ENCODE measurements around the gene KCNMA1.

The KCNMA1 gene

GRCh38 chr10:77191324-77192049, 446.1 kb downstream of the KCNMA1 start:
- no peak for DNase-seq

- no peak for DNase-seq
Observed at GRCh38 chr10:77190291-77190690, 447.3 kb downstream of the KCNMA1 start.

GRCh38 chr10:77189520-77189919, 448.1 kb downstream of the KCNMA1 start:
- no peak for DNase-seq

GRCh38 chr10:77189075-77189474, 448.5 kb downstream of the KCNMA1 start:
- no peak for DNase-seq

GRCh38 chr10:77188521-77188920, 449.1 kb downstream of the KCNMA1 start:
- no peak for DNase-seq

GRCh38 chr10:77188000-77188395, 449.6 kb downstream of the KCNMA1 start:
- no peak for DNase-seq

GRCh38 chr10:77187376-77187999, 450.1 kb downstream of the KCNMA1 start:
- DNase-seq = no peak

GRCh38 chr10:77186936-77187335, 450.7 kb downstream of the KCNMA1 start:
- no peak for DNase-seq

- no peak for DNase-seq
Observed at GRCh38 chr10:77185696-77186095, 451.9 kb downstream of the KCNMA1 start.

- no peak for DNase-seq
Observed at GRCh38 chr10:77182803-77183202, 454.8 kb downstream of the KCNMA1 start.

GRCh38 chr10:77180794-77181193, 456.8 kb downstream of the KCNMA1 start:
- no peak for DNase-seq

GRCh38 chr10:77180104-77180503, 457.5 kb downstream of the KCNMA1 start:
- DNase-seq = no peak

GRCh38 chr10:77179015-77179695, 458.5 kb downstream of the KCNMA1 start:
- DNase-seq = no peak

GRCh38 chr10:77177589-77177988, 460.0 kb downstream of the KCNMA1 start:
- DNase-seq = no peak

- DNase-seq = no peak
Observed at GRCh38 chr10:77177161-77177560, 460.4 kb downstream of the KCNMA1 start.

GRCh38 chr10:77176232-77176631, 461.4 kb downstream of the KCNMA1 start:
- no peak for DNase-seq

GRCh38 chr10:77175631-77176222, 461.9 kb downstream of the KCNMA1 start:
- DNase-seq = no peak

- DNase-seq = peak; percentile 72
Observed at GRCh38 chr10:77173615-77174461, 463.8 kb downstream of the KCNMA1 start.

GRCh38 chr10:77172086-77172485, 465.5 kb downstream of the KCNMA1 start:
- no peak for DNase-seq

GRCh38 chr10:77168861-77169260, 468.7 kb downstream of the KCNMA1 start:
- no peak for DNase-seq

GRCh38 chr10:77168161-77168560, 469.4 kb downstream of the KCNMA1 start:
- no peak for DNase-seq

GRCh38 chr10:77165445-77166208, 472.0 kb downstream of the KCNMA1 start:
- peak; percentile 32 for DNase-seq

Measured in inflammatory macrophage treated with lipopolysaccharide for 4 hours (primary cell).